GM12878 (cell line): ENCODE results near the gene TMEM89. TPM values are rescaled to one million over a fixed set of nuclear protein-coding genes. Genes with fewer than 3 reads are reported as not detected.

Experiments
- ATAC-seq: fragments of 200-7000 bp; cut with Tn5 transposase; 3 replicates; pipeline ENCODE4 v1.9.1; 2020; ENCODE audit warnings: mild to moderate bottlenecking, moderate library complexity
- BruUV-seq: library from RNA; stranded (reverse); fragments of 400-500 nt; replicated peaks from 2 replicates; lab custom pipeline; 2021; lab: Mats Ljungman, UMichigan
- CTCF ChIA-PET: fragments of 300-600 bp; sonication (Branson Sonifier 250); formaldehyde crosslinking; extraction: SDS; loops from one replicate; lab custom pipeline; 2021; ENCODE audit warnings: inconsistent platforms; lab: Yijun Ruan, JAX
- POLR2A ChIA-PET: fragments of 350-600 bp; formaldehyde crosslinking; extraction: SDS; loops from one replicate; lab custom pipeline; 2021; ENCODE audit warnings: inconsistent platforms; lab: Charles Lee
- RAD21 ChIA-PET: fragments of 300-600 bp; sonication (Branson Sonifier 250); formaldehyde crosslinking; loops from one replicate; lab custom pipeline; 2023; ENCODE audit warnings: antibody characterized with exemption; ENCODE audit not compliant: unreplicated experiment; lab: Charles Lee
- SMC1A ChIA-PET: fragments of 300-600 bp; sonication (Branson Sonifier 250); formaldehyde crosslinking; loops from one replicate; lab custom pipeline; 2023; ENCODE audit not compliant: unreplicated experiment, uncharacterized antibody; lab: Charles Lee
- DNase-seq: peaks from one replicate; pipeline ENCODE4 v3.0.0-alpha.2; 2011; ENCODE audit warnings: low read depth, low spot score
- FAIRE-seq: peaks from 3 replicates; lab custom pipeline; 2011; peaks lifted over from hg19 to GRCh38; lab: Jason Lieb, UNC
- H2AFZ ChIP-seq: 2 replicates; pipeline ENCODE4 v1.6.0; 2011; ENCODE audit warnings: low read depth, low read length, control low read depth; ENCODE audit not compliant: control insufficient read depth
- H3K27ac ChIP-seq: 2 replicates; pipeline ENCODE4 v1.5.1; 2011; ENCODE audit warnings: control low read depth; ENCODE audit not compliant: control insufficient read depth, insufficient read depth
- H3K27me3 ChIP-seq, 2 experiments: replicated peaks in 1 of 2; 2 replicates each; pipeline versions ENCODE4 v1.6.0 to v1.6.1; 2011; ENCODE audit warnings: low read length in 1 of 2; ENCODE audit not compliant: control insufficient read depth in 2 of 2, insufficient read depth in 2 of 2
- H3K36me3 ChIP-seq, 2 experiments: 2 replicates each; pipeline ENCODE4 v1.5.1; 2011; ENCODE audit warnings: low read length in 1 of 2; ENCODE audit not compliant: control insufficient read depth in 2 of 2, insufficient read depth in 2 of 2
- H3K4me1 ChIP-seq: 2 replicates; pipeline ENCODE4 v1.6.1; 2011; ENCODE audit warnings: mild to moderate bottlenecking, low read length, moderate library complexity, mixed read lengths; ENCODE audit not compliant: control insufficient read depth, insufficient read depth
- H3K4me2 ChIP-seq: 2 replicates; pipeline ENCODE4 v1.6.0; 2011; ENCODE audit warnings: control low read depth; ENCODE audit not compliant: control insufficient read depth, insufficient read depth
- H3K4me3 ChIP-seq: fragments of 200-600 bp; sonication (generic); 2 replicates; pipeline ENCODE4 v1.5.1; 2016
- H3K79me2 ChIP-seq: 2 replicates; pipeline ENCODE4 v1.6.0; 2011; ENCODE audit warnings: low read length; ENCODE audit not compliant: control insufficient read depth, insufficient read depth
- H3K9ac ChIP-seq: 2 replicates; pipeline ENCODE4 v1.8.0; 2011; ENCODE audit warnings: low read length, control low read depth, mixed read lengths; ENCODE audit not compliant: control insufficient read depth, insufficient read depth
- H3K9me3 ChIP-seq: replicated peaks from 3 replicates; pipeline ENCODE4 v1.5.1; 2011; ENCODE audit warnings: mild to moderate bottlenecking, low read length; ENCODE audit not compliant: control insufficient read depth, insufficient read depth
- H4K20me1 ChIP-seq: 2 replicates; pipeline ENCODE4 v1.6.0; 2011; ENCODE audit not compliant: control insufficient read depth, insufficient read depth
- PML ChIP-seq: IDR thresholded peaks from 2 replicates; pipeline ENCODE4 v1.6.1; 2012; ENCODE audit warnings: low read length, inconsistent platforms
- SP1 ChIP-seq: IDR thresholded peaks from one replicate; pipeline ENCODE4 v1.6.1; 2011; ENCODE audit warnings: low read depth, low read length
- YY1 ChIP-seq: IDR thresholded peaks from 2 replicates; pipeline ENCODE4 v1.6.1; 2011; ENCODE audit warnings: low read depth, mild to moderate bottlenecking, low read length
- WGBS: methylation state at CpG from one replicate; pipeline ENCODE4 v1.1.6; 2016; ENCODE audit warnings: low lambda C conversion rate; ENCODE audit not compliant: insufficient replicate concordance, insufficient coverage; ENCODE audit errors: missing lambda C conversion rate; 5-methylcytosine and 5-hydroxymethylcytosine counted together
- in situ Hi-C: fragments of 300-500 bp; cut with MboI; formaldehyde crosslinking; loops from 9 replicates; pipeline ENCODE4 v1.14.3; 2018; ENCODE audit warnings: mixed read lengths
- intact Hi-C: fragments of 100-400 bp; cut with micrococcal nuclease; formaldehyde crosslinking; loops from one replicate; pipeline ENCODE4 v1.14.2; 2022; ENCODE audit not compliant: unreplicated experiment
- polyA plus RNA-seq, 11 experiments: library from polyadenylated mRNA; depleted of rRNA in 4 of 11; unstranded in 6 of 11; stranded (reverse) in 5 of 11; fragments of >200 nt; fragmentation: Nextera tagmentation in 4 of 11; fragmentation: Illumina TruSeq in 1 of 11; extraction: Ambion mirVana in 4 of 11; extraction: Trizol in 1 of 11; gene quantifications; 1 replicate in 1 of 11; 2 replicates in 10 of 11; pipeline versions ENCODE4 v1.2.1 to v1.2.3, GENCODE V29; 2011 to 2016; ENCODE audit warnings: inconsistent platforms in 2 of 11, missing spikeins in 2 of 11, low read depth in 1 of 11
- total RNA-seq, 4 experiments: library from RNA; depleted of rRNA in 3 of 4; stranded (reverse); fragments of >200 nt in 3 of 4; fragmentation: Illumina TruSeq in 1 of 4; extraction: Trizol in 1 of 4; gene quantifications; 2 replicates each; pipeline versions ENCODE4 v1.2.1 to v1.2.3, GENCODE V29; 2013 to 2021
- TF ChIP-seq, protein P1 (sequence below): fragments of 450-650 bp; IDR thresholded peaks from 2 replicates; pipeline ENCODE4 v1.6.1; 2017; ENCODE audit warnings: mild to moderate bottlenecking, moderate library complexity

Gene TMEM89
- total and polyA plus RNA-seq, 10 of the 15 experiments (the other 5 are each of a cell fraction or from before 2014, with no cell fraction given), result not detected

DNA sequence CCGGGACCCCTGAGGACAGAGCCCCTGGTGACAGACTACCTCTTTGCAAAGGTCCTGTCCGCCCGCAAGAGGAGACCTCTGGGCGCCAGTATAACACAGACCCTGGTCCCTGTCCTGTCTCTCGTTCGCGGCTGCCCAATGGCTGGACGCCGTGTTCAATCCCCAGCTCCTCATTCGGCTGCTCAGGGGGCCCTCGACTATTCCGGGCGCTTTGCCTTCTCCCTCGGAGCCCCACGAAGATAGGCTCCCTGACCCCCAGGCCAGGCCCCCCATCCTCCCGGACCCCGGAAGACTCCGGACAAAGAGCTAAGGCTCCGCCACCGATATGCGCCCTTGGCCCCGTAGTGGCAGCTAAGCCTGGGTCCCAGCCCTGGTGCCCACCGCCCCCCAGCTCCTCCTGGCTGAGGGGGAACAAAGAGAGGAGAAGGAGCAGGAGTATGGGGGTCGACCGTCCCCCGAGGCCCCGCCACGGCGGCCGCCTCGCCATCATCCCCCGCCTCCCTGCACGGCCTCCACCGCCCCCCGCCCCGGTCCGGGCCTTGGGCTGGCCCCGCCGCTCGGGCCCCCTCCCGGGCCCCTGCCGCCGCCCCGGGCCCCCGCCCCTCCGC, 40.7 kb upstream of the TMEM89 start:
- ChIA-PET CTCF (interaction anchor here (1.1 to 2.2 kb wide), 3 partner anchors 22 to 77 kb away, joined by 3 to 10 read pairs (median 8); partner anchors contain the start of gene SLC26A6), RAD21 (interaction anchor here (1.1 kb wide), 1 partner anchor 27 kb away, joined by 3 read pairs; the partner anchor contains the start of gene SLC26A6), SMC1A (interaction anchor here (1.3 to 1.4 kb wide), 2 partner anchors 22 to 104 kb away, joined by 4 read pairs; no protein-coding TSS in a partner anchor), POLR2A (interaction anchor here (0.5 to 1.1 kb wide), 2 partner anchors 233 to 432 kb away, joined by 3 to 5 read pairs; partner anchors contain the start of gene QRICH1)
- Histone ChIP-seq H3K79me2 (no peaks in the 10 kb centered on the region), H3K4me3 (no peak overlapping the region), H3K4me2 (peak overlapping the region; percentile 38; the same call in 1 of the 2 replicates), H4K20me1 (no peaks in the 10 kb centered on the region), H3K9ac (no peak overlapping the region), H3K4me1 (peaks cover 9% of the 10 kb centered on the region), H3K9me3 (no peaks in the 10 kb centered on the region; the same call in 1 of the 3 replicates), H3K36me3 (no peaks in the 10 kb centered on the region), H3K27me3 (peaks cover 0 to 3% of the 10 kb centered on the region in 2 experiments; a peak in 1 of 4 replicates), H3K27ac (no peak overlapping the region), H2AFZ (no peak overlapping the region)
- DNase-seq (no peak), ATAC-seq (no peak), FAIRE-seq (no peak)
- 30% methylated on average over 17 of the region's 46 CpGs for WGBS
- in situ Hi-C loops, result no loop called here
- no peak for TF ChIP-seq SP1
- TF ChIP-seq, protein P1, sequence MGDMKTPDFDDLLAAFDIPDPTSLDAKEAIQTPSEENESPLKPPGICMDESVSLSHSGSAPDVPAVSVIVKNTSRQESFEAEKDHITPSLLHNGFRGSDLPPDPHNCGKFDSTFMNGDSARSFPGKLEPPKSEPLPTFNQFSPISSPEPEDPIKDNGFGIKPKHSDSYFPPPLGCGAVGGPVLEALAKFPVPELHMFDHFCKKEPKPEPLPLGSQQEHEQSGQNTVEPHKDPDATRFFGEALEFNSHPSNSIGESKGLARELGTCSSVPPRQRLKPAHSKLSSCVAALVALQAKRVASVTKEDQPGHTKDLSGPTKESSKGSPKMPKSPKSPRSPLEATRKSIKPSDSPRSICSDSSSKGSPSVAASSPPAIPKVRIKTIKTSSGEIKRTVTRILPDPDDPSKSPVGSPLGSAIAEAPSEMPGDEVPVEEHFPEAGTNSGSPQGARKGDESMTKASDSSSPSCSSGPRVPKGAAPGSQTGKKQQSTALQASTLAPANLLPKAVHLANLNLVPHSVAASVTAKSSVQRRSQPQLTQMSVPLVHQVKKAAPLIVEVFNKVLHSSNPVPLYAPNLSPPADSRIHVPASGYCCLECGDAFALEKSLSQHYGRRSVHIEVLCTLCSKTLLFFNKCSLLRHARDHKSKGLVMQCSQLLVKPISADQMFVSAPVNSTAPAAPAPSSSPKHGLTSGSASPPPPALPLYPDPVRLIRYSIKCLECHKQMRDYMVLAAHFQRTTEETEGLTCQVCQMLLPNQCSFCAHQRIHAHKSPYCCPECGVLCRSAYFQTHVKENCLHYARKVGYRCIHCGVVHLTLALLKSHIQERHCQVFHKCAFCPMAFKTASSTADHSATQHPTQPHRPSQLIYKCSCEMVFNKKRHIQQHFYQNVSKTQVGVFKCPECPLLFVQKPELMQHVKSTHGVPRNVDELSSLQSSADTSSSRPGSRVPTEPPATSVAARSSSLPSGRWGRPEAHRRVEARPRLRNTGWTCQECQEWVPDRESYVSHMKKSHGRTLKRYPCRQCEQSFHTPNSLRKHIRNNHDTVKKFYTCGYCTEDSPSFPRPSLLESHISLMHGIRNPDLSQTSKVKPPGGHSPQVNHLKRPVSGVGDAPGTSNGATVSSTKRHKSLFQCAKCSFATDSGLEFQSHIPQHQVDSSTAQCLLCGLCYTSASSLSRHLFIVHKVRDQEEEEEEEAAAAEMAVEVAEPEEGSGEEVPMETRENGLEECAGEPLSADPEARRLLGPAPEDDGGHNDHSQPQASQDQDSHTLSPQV, result no peak
- TF ChIP-seq YY1, result no peak
- TF ChIP-seq PML, result no peak
- intact Hi-C loops, result loop anchor here (2.0 kb wide), 1 partner anchor 27 kb away; the partner anchor contains the start of gene SLC26A6
- BruUV-seq, result no TSS peak
